ENCODE results near the gene SEC16A. TPM values are rescaled to one million over a fixed set of nuclear protein-coding genes. Genes with fewer than 3 reads are reported as not detected.

Gene SEC16A
- total RNA-seq, 4 donors from 2014 or later: 45.6 to 64.8 (median 56.5) TPM

GRCh38 chr9:136451221-136451877, 31.5 kb downstream of the SEC16A start:
- DNase-seq (ENCODE audit: low spot score) (no peak), ATAC-seq (ENCODE audit: low FRiP score) (no peak)
- no peak for TF ChIP-seq CTCF (IDR thresholded peaks at IDR 0.05)

GRCh38 chr9:136448655-136449054, 34.2 kb downstream of the SEC16A start:
- ATAC-seq (ENCODE audit: low FRiP score) (no peak), DNase-seq (ENCODE audit: low spot score) (no peak)
- no peak for TF ChIP-seq CTCF (IDR thresholded peaks at IDR 0.05)

- TF ChIP-seq CTCF (IDR thresholded peaks at IDR 0.05): no peak
- DNase-seq (ENCODE audit: low spot score) (no peak), ATAC-seq (ENCODE audit: low FRiP score) (no peak)
These were observed 35.6 kb downstream of the SEC16A start for GRCh38 chr9:136447173-136447778.

GRCh38 chr9:136445799-136446198, 37.0 kb downstream of the SEC16A start:
- TF ChIP-seq CTCF (IDR thresholded peaks at IDR 0.05): no peak
- ATAC-seq (ENCODE audit: low FRiP score) (no peak), DNase-seq (ENCODE audit: low spot score) (no peak)

- ATAC-seq (ENCODE audit: low FRiP score): no peak
- TF ChIP-seq CTCF (IDR thresholded peaks at IDR 0.05): no peak
- no peak for DNase-seq (ENCODE audit: low spot score)
These were observed 38.7 kb downstream of the SEC16A start for GRCh38 chr9:136444102-136444501.

- ATAC-seq (ENCODE audit: low FRiP score): no peak
- no peak for TF ChIP-seq CTCF (IDR thresholded peaks at IDR 0.05)
- DNase-seq (ENCODE audit: low spot score): no peak
These were observed 39.2 kb downstream of the SEC16A start for GRCh38 chr9:136443687-136444086.

- ATAC-seq (ENCODE audit: low FRiP score) (no peak), DNase-seq (ENCODE audit: low spot score) (no peak)
These were observed 39.8 kb downstream of the SEC16A start for GRCh38 chr9:136443087-136443486.

More at GRCh38 chr9:136443087-136443486, 39.8 kb downstream of the SEC16A start:
- TF ChIP-seq CTCF (IDR thresholded peaks at IDR 0.05): no peak

Measured in omental fat pad (tissue), 4 donors.